ENCODE measurements around the gene RXFP2. TPM values are rescaled to one million over a fixed set of nuclear protein-coding genes. Genes with fewer than 3 reads are reported as not detected.

RXFP2 gene
- total RNA-seq, result not detected

GRCh38 chr13:31739226-31739625 lies at the start of gene RXFP2:
TSS of gene RXFP2 (plus strand) at chr13:31739526. CDS start at chr13:31739613, 87 bp downstream.
- H3K27me3 ChIP-seq, result no peaks in the 10 kb centered on the region
- TF ChIP-seq POLR2A (IDR thresholded peaks at IDR 0.05), result no peak
- TF ChIP-seq CTCF (IDR thresholded peaks at IDR 0.05), result no peak
- peaks cover 0 to 6% (median 0%) of the 10 kb centered on the region in 3 donors for H3K4me1 ChIP-seq
- no peak within 1 kb of the TSS for H3K4me3 ChIP-seq
- H3K9me3 ChIP-seq, result no peaks in the 10 kb centered on the region
- H3K36me3 ChIP-seq, result no peaks in the 10 kb centered on the region
- intact Hi-C loops (cut with DNase I), result no loop called here
- DNase-seq, result no peak
- H3K27ac ChIP-seq, result no peak within 1 kb of the TSS
- WGBS, 2 donors, result 84 to 89% methylated on average over 2 of the region's 2 CpGs

GRCh38 chr13:31697290-31697689 lies 42.0 kb upstream of the RXFP2 start:
- H3K36me3 ChIP-seq, result no peaks in the 10 kb centered on the region
- no peaks in the 10 kb centered on the region for H3K4me1 ChIP-seq
- DNase-seq, result no peak
- 0% methylated on average over 1 of the region's 1 CpG for WGBS, 2 donors
- intact Hi-C loops (cut with DNase I), result no loop called here
- H3K27me3 ChIP-seq, result no peaks in the 10 kb centered on the region
- TF ChIP-seq CTCF (IDR thresholded peaks at IDR 0.05) (no peak), POLR2A (IDR thresholded peaks at IDR 0.05) (no peak)
- no peaks in the 10 kb centered on the region for H3K9me3 ChIP-seq
- H3K4me3 ChIP-seq, result no peak overlapping the region
- H3K27ac ChIP-seq, result no peak overlapping the region

- no peaks in the 10 kb centered on the region for H3K9me3 ChIP-seq
- H3K36me3 ChIP-seq, result no peaks in the 10 kb centered on the region
- WGBS, 2 donors, result 20 to 36% methylated on average over 3 of the region's 3 CpGs
- no peaks in the 10 kb centered on the region for H3K27me3 ChIP-seq
- H3K4me3 ChIP-seq, result no peak overlapping the region
- DNase-seq, result no peak
- intact Hi-C loops (cut with DNase I), result no loop called here
- H3K4me1 ChIP-seq, result no peaks in the 10 kb centered on the region
- H3K27ac ChIP-seq, result no peak overlapping the region
- TF ChIP-seq POLR2A (IDR thresholded peaks at IDR 0.05) (no peak), CTCF (IDR thresholded peaks at IDR 0.05) (no peak)
Observed at GRCh38 chr13:31699650-31700049, 39.7 kb upstream of the RXFP2 start.

GRCh38 chr13:31703780-31704179 lies 35.5 kb upstream of the RXFP2 start:
- 69 to 90% methylated on average over 1 to 2 of the region's 3 CpGs for WGBS, 2 donors
- no peaks in the 10 kb centered on the region for H3K4me1 ChIP-seq
- H3K36me3 ChIP-seq, result no peaks in the 10 kb centered on the region
- H3K9me3 ChIP-seq, result no peaks in the 10 kb centered on the region
- intact Hi-C loops (cut with DNase I), result no loop called here
- no peak for DNase-seq
- H3K27ac ChIP-seq, result no peak overlapping the region
- H3K4me3 ChIP-seq, result no peak overlapping the region
- H3K27me3 ChIP-seq, result no peaks in the 10 kb centered on the region
- TF ChIP-seq CTCF (IDR thresholded peaks at IDR 0.05), result no peak
- no peak for TF ChIP-seq POLR2A (IDR thresholded peaks at IDR 0.05)

GRCh38 chr13:31706105-31706504 lies 33.2 kb upstream of the RXFP2 start:
- no peak for TF ChIP-seq CTCF (IDR thresholded peaks at IDR 0.05)
- no peak for TF ChIP-seq POLR2A (IDR thresholded peaks at IDR 0.05)
- Histone ChIP-seq H3K4me3 (no peak overlapping the region), H3K36me3 (no peaks in the 10 kb centered on the region), H3K4me1 (no peaks in the 10 kb centered on the region), H3K27ac (no peak overlapping the region), H3K27me3 (no peaks in the 10 kb centered on the region), H3K9me3 (no peaks in the 10 kb centered on the region)
- intact Hi-C loops (cut with DNase I), result no loop called here
- 53 to 80% methylated on average over 1 of the region's 1 CpG for WGBS, 2 donors
- DNase-seq, result no peak
